Spinal cord (tissue), 10 donors: ENCODE results near the gene ADGRL1. TPM values are rescaled to one million over a fixed set of nuclear protein-coding genes. Genes with fewer than 3 reads are reported as not detected.

Source experiments
- DNase-seq, 6 donors: peaks; one replicate each; pipeline versions ENCODE4 v3.0.0 to v3.0.0-alpha.2; 2013 to 2015; ENCODE audit warnings: low spot score in 6 of 6, low read depth in 4 of 6
- H3K27ac ChIP-seq: one replicate; pipeline ENCODE4 v1.5.1; 2013; ENCODE audit warnings: low read depth, low read length, control low read depth
- H3K27me3 ChIP-seq: one replicate; pipeline ENCODE4 v1.6.1; 2013; ENCODE audit warnings: low read length; ENCODE audit not compliant: control insufficient read depth, insufficient read depth
- H3K36me3 ChIP-seq: one replicate; pipeline ENCODE4 v1.6.1; 2013; ENCODE audit warnings: low read length; ENCODE audit not compliant: control insufficient read depth, insufficient read depth
- H3K4me1 ChIP-seq: one replicate; pipeline ENCODE4 v1.6.1; 2013; ENCODE audit warnings: low read length; ENCODE audit not compliant: control insufficient read depth, insufficient read depth
- H3K4me3 ChIP-seq: one replicate; pipeline ENCODE4 v1.5.1; 2013; ENCODE audit warnings: low read depth, low read length, control low read depth
- H3K9me3 ChIP-seq: one replicate; pipeline ENCODE4 v1.6.1; 2013; ENCODE audit warnings: low read length; ENCODE audit not compliant: control insufficient read depth, insufficient read depth
- WGBS: methylation state at CpG from one replicate; pipeline ENCODE4 v1.1.5; 2013; ENCODE audit warnings: missing lambda C conversion rate; ENCODE audit not compliant: insufficient coverage; 5-methylcytosine and 5-hydroxymethylcytosine counted together
- polyA plus RNA-seq, 2 donors: library from polyadenylated mRNA; unstranded; fragments of 120-200 nt; gene quantifications; one replicate each; pipeline ENCODE4 v1.2.1, GENCODE V29; 2013; ENCODE audit not compliant: insufficient read length in 2 of 2
- total RNA-seq, 2 donors: library from RNA; depleted of rRNA in 1 of 2; stranded (reverse); fragments of 120-200 nt in 1 of 2; fragments of >200 nt in 1 of 2; gene quantifications; one replicate each; pipeline versions ENCODE4 v1.2.3 to v1.2.4, GENCODE V29; 2013 to 2014
- donor health status: healthy.

Gene ADGRL1
- total and polyA plus RNA-seq, 4 donors: 31.9 to 140 (median 92.0) TPM

GRCh38 chr19:14168259-14168972 is 37.6 kb downstream of the ADGRL1 start:
- no peak overlapping the region for H3K4me3 ChIP-seq
- no peak overlapping the region for H3K27ac ChIP-seq
- WGBS: 85% methylated on average over 17 of the region's 19 CpGs
- DNase-seq: no peak
- peaks cover 27% of the 10 kb centered on the region for H3K4me1 ChIP-seq
- H3K27me3 ChIP-seq: no peaks in the 10 kb centered on the region
- peaks cover 94% of the 10 kb centered on the region for H3K36me3 ChIP-seq
- no peaks in the 10 kb centered on the region for H3K9me3 ChIP-seq

DNA sequence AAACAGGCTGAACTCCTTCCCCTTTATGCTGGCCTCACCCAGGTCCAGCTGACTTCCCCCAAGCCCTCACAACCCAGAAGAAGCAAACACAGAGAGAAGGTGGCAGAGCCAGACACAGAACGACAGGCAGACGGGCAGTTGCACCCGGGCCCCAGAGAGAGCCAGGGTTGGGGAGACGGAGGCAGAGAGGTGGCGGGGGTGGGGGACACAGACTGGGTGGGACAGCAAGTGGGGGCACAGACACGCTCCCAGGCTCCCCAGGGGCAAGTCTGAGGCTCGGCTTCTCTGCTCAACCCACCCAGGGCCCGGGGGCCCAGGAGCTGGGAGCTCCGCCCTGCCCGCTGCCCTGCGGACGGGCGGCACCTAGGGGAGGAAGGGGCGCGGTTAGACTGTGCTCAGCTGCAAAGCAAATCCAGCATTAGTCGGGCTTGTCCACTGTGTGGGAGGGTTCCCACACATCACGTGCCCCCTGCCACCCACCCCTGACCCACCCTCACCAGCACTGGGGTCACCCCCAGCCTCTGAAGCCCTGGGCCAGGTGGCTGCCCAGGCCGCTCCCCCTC is 38.3 kb downstream of the ADGRL1 start:
- WGBS: 51% methylated on average over 11 of the region's 18 CpGs
- Histone ChIP-seq H3K27me3 (no peaks in the 10 kb centered on the region), H3K27ac (no peak overlapping the region), H3K4me1 (peaks cover 27% of the 10 kb centered on the region), H3K36me3 (peaks cover 97% of the 10 kb centered on the region), H3K4me3 (no peak overlapping the region), H3K9me3 (no peaks in the 10 kb centered on the region)
- no peak for DNase-seq

DNA sequence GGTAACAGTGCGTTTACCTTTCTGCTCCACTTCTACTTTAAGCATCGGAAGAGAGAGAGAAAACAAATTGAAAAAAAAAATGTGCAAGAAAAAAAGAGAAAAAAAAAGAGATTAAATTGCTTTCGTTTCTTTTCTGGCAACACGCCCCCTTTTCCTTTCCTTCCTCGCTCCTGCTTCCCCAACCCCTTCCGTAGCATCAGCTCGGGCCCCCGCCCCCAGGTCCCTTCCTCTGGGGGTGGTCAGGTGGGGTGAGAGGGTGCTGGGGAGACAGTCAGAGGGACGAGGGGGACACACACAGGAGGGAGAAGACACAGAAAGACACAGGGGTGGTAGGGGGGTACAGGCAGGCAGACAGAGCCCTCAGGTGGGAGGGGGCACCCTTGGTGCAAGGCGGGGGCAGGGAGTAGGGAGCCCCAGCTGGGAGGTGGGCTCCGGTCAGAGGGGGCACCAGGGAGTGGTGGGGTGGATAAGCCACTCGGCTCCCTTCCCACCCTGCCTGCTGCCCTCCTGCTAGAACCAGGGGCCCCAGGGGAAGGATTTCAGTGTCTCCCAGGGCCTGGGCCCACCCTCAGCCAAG is 38.9 kb downstream of the ADGRL1 start:
- Histone ChIP-seq H3K4me1 (peaks cover 27% of the 10 kb centered on the region), H3K27me3 (no peaks in the 10 kb centered on the region), H3K4me3 (no peak overlapping the region), H3K27ac (no peak overlapping the region), H3K36me3 (peaks cover 97% of the 10 kb centered on the region), H3K9me3 (no peaks in the 10 kb centered on the region)
- no peak for DNase-seq
- 100% methylated on average over 1 of the region's 12 CpGs for WGBS

GRCh38 chr19:14165990-14166830 is 39.8 kb downstream of the ADGRL1 start:
- Histone ChIP-seq H3K36me3 (peaks cover 97% of the 10 kb centered on the region), H3K27ac (peak overlapping the region; percentile 33), H3K4me1 (peaks cover 27% of the 10 kb centered on the region), H3K9me3 (no peaks in the 10 kb centered on the region), H3K4me3 (no peak overlapping the region), H3K27me3 (no peaks in the 10 kb centered on the region)
- peak in 1 of 6 donors; percentile 42 for DNase-seq
- 69% methylated on average over 8 of the region's 20 CpGs for WGBS

GRCh38 chr19:14164724-14165493 is 41.1 kb downstream of the ADGRL1 start:
- Histone ChIP-seq H3K4me1 (peaks cover 27% of the 10 kb centered on the region), H3K9me3 (no peaks in the 10 kb centered on the region), H3K36me3 (peaks cover 98% of the 10 kb centered on the region), H3K4me3 (no peak overlapping the region), H3K27ac (no peak overlapping the region), H3K27me3 (no peaks in the 10 kb centered on the region)
- 65% methylated on average over 10 of the region's 16 CpGs for WGBS
- DNase-seq: no peak

DNA sequence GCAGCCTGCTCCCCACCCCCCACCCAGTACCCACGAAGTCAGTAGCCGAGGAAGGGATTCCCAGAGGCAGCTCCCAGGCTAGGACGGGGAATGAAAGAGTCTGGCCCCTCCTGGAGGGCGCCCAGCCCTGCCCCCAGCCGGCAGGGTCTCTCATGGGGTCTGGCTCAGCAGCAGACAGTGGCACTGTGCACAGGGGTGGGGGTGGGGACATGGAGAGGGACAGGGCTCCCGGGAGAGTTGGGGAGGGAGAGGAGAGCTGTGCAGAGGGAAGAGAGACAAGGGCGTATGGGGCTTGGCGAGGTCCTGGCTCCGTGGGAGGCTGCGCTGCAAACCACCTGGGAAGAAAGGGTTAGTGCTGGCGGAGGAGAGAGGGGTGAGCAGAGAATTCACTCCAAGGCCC is 41.9 kb downstream of the ADGRL1 start:
- peaks cover 27% of the 10 kb centered on the region for H3K4me1 ChIP-seq
- H3K36me3 ChIP-seq: peaks cover 98% of the 10 kb centered on the region
- DNase-seq: no peak
- no peaks in the 10 kb centered on the region for H3K27me3 ChIP-seq
- no peak overlapping the region for H3K4me3 ChIP-seq
- H3K9me3 ChIP-seq: no peaks in the 10 kb centered on the region
- WGBS: 40% methylated on average over 10 of the region's 11 CpGs
- no peak overlapping the region for H3K27ac ChIP-seq

- no peak overlapping the region for H3K27ac ChIP-seq
- WGBS: 97% methylated on average over 38 of the region's 38 CpGs
- H3K27me3 ChIP-seq: no peaks in the 10 kb centered on the region
- H3K36me3 ChIP-seq: peaks cover 98% of the 10 kb centered on the region
- no peak for DNase-seq
- H3K4me3 ChIP-seq: no peak overlapping the region
- no peaks in the 10 kb centered on the region for H3K9me3 ChIP-seq
- peaks cover 24% of the 10 kb centered on the region for H3K4me1 ChIP-seq
Measured at GRCh38 chr19:14162871-14163297, 43.1 kb downstream of the ADGRL1 start.

- Histone ChIP-seq H3K36me3 (peaks cover 99% of the 10 kb centered on the region), H3K9me3 (no peaks in the 10 kb centered on the region)
- 95% methylated on average over 19 of the region's 19 CpGs for WGBS
Measured at GRCh38 chr19:14161305-14161704, 44.7 kb downstream of the ADGRL1 start.

More at GRCh38 chr19:14161305-14161704, 44.7 kb downstream of the ADGRL1 start:
- Histone ChIP-seq H3K4me1 (peaks cover 16% of the 10 kb centered on the region), H3K27ac (no peak overlapping the region), H3K4me3 (no peak overlapping the region), H3K27me3 (no peaks in the 10 kb centered on the region)
- DNase-seq: no peak
